K562 (cell line): ENCODE results near the gene TANGO6. TPM values are rescaled to one million over a fixed set of nuclear protein-coding genes. Genes with fewer than 3 reads are reported as not detected.

ENCODE experiments used
- ATAC-seq: fragments of 200-7000 bp; cut with Tn5 transposase; 3 replicates; pipeline ENCODE4 v1.9.1; 2020; ENCODE audit warnings: moderate library complexity
- BruUV-seq: library from RNA; stranded (reverse); fragments of 400-500 nt; replicated peaks from 2 replicates; lab custom pipeline; 2021; lab: Mats Ljungman, UMichigan
- CTCF ChIA-PET: fragments of 300-600 bp; formaldehyde crosslinking; extraction: SDS; loops from one replicate; lab custom pipeline; 2021; ENCODE audit warnings: low intra/inter-chr PET ratio; lab: Yijun Ruan, JAX
- POLR2A ChIA-PET: fragments of 300-600, 350-650 bp; sonication (Branson Sonifier 250); formaldehyde crosslinking; extraction: SDS; loops from one replicate; lab custom pipeline; 2021; ENCODE audit warnings: antibody characterized with exemption, inconsistent platforms; lab: Yijun Ruan, JAX
- DNase-seq, 4 experiments: peaks; one replicate each; pipeline versions ENCODE4 v3.0.0 to v3.0.0-alpha.2; 2011 to 2018; ENCODE audit warnings: low spot score in 3 of 4, mixed read lengths in 3 of 4; ENCODE audit errors: extremely low read depth in 1 of 4
- FAIRE-seq: peaks from 2 replicates; lab custom pipeline; 2011; peaks lifted over from hg19 to GRCh38; lab: Jason Lieb, UNC
- H2AFZ ChIP-seq: 2 replicates; pipeline ENCODE4 v1.6.0; 2011; ENCODE audit warnings: low read depth, low read length, control low read depth, inconsistent platforms
- H3K27ac ChIP-seq: fragments of 200-600 bp; 3 replicates; pipeline ENCODE4 v1.8.0; 2011; ENCODE audit warnings: low read depth, mild to moderate bottlenecking, control low read depth, inconsistent platforms, low read length, moderate library complexity, mixed read lengths; ENCODE audit errors: extremely low read depth
- H3K27me3 ChIP-seq, 2 experiments: fragments of 300-600 bp in 1 of 2; 2 replicates in 1 of 2; 3 replicates in 1 of 2; pipeline versions ENCODE4 v1.6.0 to v1.8.0; 2011; ENCODE audit warnings: inconsistent platforms in 2 of 2, low read length in 2 of 2, mild to moderate bottlenecking in 1 of 2, mixed read lengths in 1 of 2, moderate library complexity in 1 of 2; ENCODE audit not compliant: control insufficient read depth in 2 of 2, insufficient read depth in 2 of 2
- H3K36me3 ChIP-seq: fragments of 300-600 bp; 3 replicates; pipeline ENCODE4 v1.8.0; 2011; ENCODE audit warnings: mild to moderate bottlenecking, low read length, inconsistent platforms; ENCODE audit not compliant: control insufficient read depth, insufficient read depth
- H3K4me1 ChIP-seq, 2 experiments: fragments of 200-600 bp in 1 of 2; replicated peaks in 1 of 2; 2 replicates in 1 of 2; 3 replicates in 1 of 2; pipeline versions ENCODE4 v1.5.1 to v1.8.0; 2011; ENCODE audit warnings: inconsistent platforms in 2 of 2, low read length in 2 of 2, mild to moderate bottlenecking in 1 of 2, mixed read lengths in 1 of 2, moderate library complexity in 1 of 2; ENCODE audit not compliant: control insufficient read depth in 2 of 2, insufficient read depth in 2 of 2
- H3K4me2 ChIP-seq: 2 replicates; pipeline ENCODE4 v1.6.1; 2011; ENCODE audit warnings: low read length, control low read depth, inconsistent platforms, mixed read lengths; ENCODE audit not compliant: insufficient read depth
- H3K4me3 ChIP-seq: fragments of 200-600 bp; sonication (generic), shearing (Covaris generic); 2 replicates; pipeline ENCODE4 v1.5.1; 2016; ENCODE audit warnings: control low read depth, inconsistent platforms
- H3K79me2 ChIP-seq: fragments of 200-600 bp; 3 replicates; pipeline ENCODE4 v1.8.0; 2011; ENCODE audit warnings: low read length, inconsistent platforms; ENCODE audit not compliant: control insufficient read depth, insufficient read depth
- H3K9ac ChIP-seq, 2 experiments: 2 replicates each; pipeline versions ENCODE4 v1.6.0 to v1.6.1; 2011; ENCODE audit warnings: low read depth in 2 of 2, low read length in 2 of 2, control low read depth in 1 of 2, inconsistent platforms in 1 of 2, mild to moderate bottlenecking in 1 of 2, mixed read lengths in 1 of 2; ENCODE audit not compliant: insufficient read depth in 1 of 2
- H3K9me1 ChIP-seq: one replicate; pipeline ENCODE4 v1.6.0; 2011; ENCODE audit warnings: inconsistent platforms, mild to moderate bottlenecking, low read length, moderate library complexity; ENCODE audit not compliant: control insufficient read depth, insufficient read depth
- H3K9me3 ChIP-seq: replicated peaks from 2 replicates; pipeline ENCODE4 v1.5.1; 2011; ENCODE audit warnings: low read depth, low read length, inconsistent platforms; ENCODE audit not compliant: control insufficient read depth, insufficient read depth
- H4K20me1 ChIP-seq: replicated peaks from 2 replicates; pipeline ENCODE4 v1.6.1; 2011; ENCODE audit warnings: low read length, inconsistent platforms, mixed read lengths; ENCODE audit not compliant: control insufficient read depth, insufficient read depth
- RCOR1 ChIP-seq, 2 experiments: IDR thresholded peaks; 2 replicates each; pipeline ENCODE4 v1.6.1; 2012; ENCODE audit warnings: low read depth in 2 of 2, low read length in 2 of 2, borderline replicate concordance in 1 of 2, improper control_type of control experiment in 1 of 2
- TRIM24 ChIP-seq, 2 experiments: fragments of 450-650 bp; IDR thresholded peaks; 2 replicates each; pipeline ENCODE4 v1.6.1; 2016
- WGBS: fragments of 100-300 bp; shearing (Covaris generic); methylation state at CpG from one replicate; pipeline ENCODE4 v1.1.6; 2016; ENCODE audit warnings: low coverage, mixed read lengths; ENCODE audit not compliant: insufficient coverage; ENCODE audit errors: missing lambda C conversion rate; 5-methylcytosine and 5-hydroxymethylcytosine counted together
- in situ Hi-C: fragments of 300-500 bp; cut with MboI; formaldehyde crosslinking; loops from 4 replicates; pipeline ENCODE4 v1.15.0; 2018; ENCODE audit warnings: inconsistent platforms, mixed read lengths
- intact Hi-C: fragments of 100-400 bp; cut with micrococcal nuclease; formaldehyde crosslinking; loops from 2 replicates; pipeline ENCODE4 v1.14.2; 2022
- polyA plus RNA-seq, 8 experiments: library from polyadenylated mRNA; depleted of rRNA in 4 of 8; stranded (reverse) in 5 of 8; unstranded in 3 of 8; fragments of >200 nt; fragmentation: Nextera tagmentation in 2 of 8; fragmentation: Illumina TruSeq in 1 of 8; extraction: Ambion mirVana in 2 of 8; extraction: Trizol in 1 of 8; gene quantifications; 2 replicates each; pipeline versions ENCODE4 v1.2.1 to v1.2.3, GENCODE V29; 2011 to 2014; ENCODE audit warnings: inconsistent platforms in 1 of 8, missing spikeins in 1 of 8
- total RNA-seq, 7 experiments: library from RNA; depleted of rRNA in 6 of 7; stranded (reverse); fragments of >200 nt in 6 of 7; fragmentation: Illumina TruSeq in 2 of 7; extraction: Trizol in 2 of 7; gene quantifications; 2 replicates each; pipeline versions ENCODE4 v1.2.1 to v1.2.3, GENCODE V29; 2011 to 2021; ENCODE audit warnings: low replicate concordance in 1 of 7
- TF ChIP-seq, protein P1 (sequence below): fragments of 250-450 bp; sonication (Bioruptor Pico); IDR thresholded peaks from 2 replicates; pipeline ENCODE4 v1.4.0; 2020; ENCODE audit warnings: mild to moderate bottlenecking, moderate library complexity

Gene TANGO6
- total and polyA plus RNA-seq, 9 of the 15 experiments (the other 6 are each of a cell fraction or from before 2014, with no cell fraction given), result 1.6 to 15.2 (median 9.6) TPM

- H4K20me1 ChIP-seq, result no peaks in the 10 kb centered on the region
- in situ Hi-C loops (no loop called here), intact Hi-C loops (no loop called here)
- WGBS, result 20% methylated on average over 11 of the region's 11 CpGs
- no peaks in the 10 kb centered on the region for H3K9me3 ChIP-seq
- no peak overlapping the region for H2AFZ ChIP-seq
- H3K27ac ChIP-seq, result no peak overlapping the region
- H3K36me3 ChIP-seq, result no peaks in the 10 kb centered on the region
- no peaks in the 10 kb centered on the region for H3K4me1 ChIP-seq
- no peak overlapping the region for H3K4me3 ChIP-seq
- ChIA-PET POLR2A (interaction anchor here (1.0 to 2.5 kb wide), 3 partner anchors 9 to 257 kb away, joined by 3 to 11 read pairs (median 4); partner anchors contain the start of gene TANGO6), CTCF (no interaction called here)
- H3K9ac ChIP-seq, result no peak overlapping the region
- no peak for DNase-seq
- TF ChIP-seq, protein P1, sequence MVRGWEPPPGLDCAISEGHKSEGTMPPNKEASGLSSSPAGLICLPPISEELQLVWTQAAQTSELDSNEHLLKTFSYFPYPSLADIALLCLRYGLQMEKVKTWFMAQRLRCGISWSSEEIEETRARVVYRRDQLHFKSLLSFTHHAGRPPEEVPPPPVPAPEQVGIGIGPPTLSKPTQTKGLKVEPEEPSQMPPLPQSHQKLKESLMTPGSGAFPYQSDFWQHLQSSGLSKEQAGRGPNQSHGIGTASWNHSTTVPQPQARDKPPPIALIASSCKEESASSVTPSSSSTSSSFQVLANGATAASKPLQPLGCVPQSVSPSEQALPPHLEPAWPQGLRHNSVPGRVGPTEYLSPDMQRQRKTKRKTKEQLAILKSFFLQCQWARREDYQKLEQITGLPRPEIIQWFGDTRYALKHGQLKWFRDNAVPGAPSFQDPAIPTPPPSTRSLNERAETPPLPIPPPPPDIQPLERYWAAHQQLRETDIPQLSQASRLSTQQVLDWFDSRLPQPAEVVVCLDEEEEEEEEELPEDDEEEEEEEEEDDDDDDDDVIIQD (CRISPR knock-in tag), result no peak
- TF ChIP-seq TRIM24 (IDR thresholded peaks at IDR 0.05) (no peak), RCOR1 (IDR thresholded peaks at IDR 0.05; ENCODE audit: borderline replicate concordance in 1 of 2, low read depth in 2 of 2, low read length in 2 of 2) (no peak)
- H3K27me3 ChIP-seq, result peaks cover 7 to 30% of the 10 kb centered on the region in 2 experiments; a peak in 3 of 5 replicates
- ATAC-seq, result no peak
- no TSS peak for BruUV-seq
- no peaks in the 10 kb centered on the region for H3K9me1 ChIP-seq
- H3K4me2 ChIP-seq, result no peak overlapping the region
- FAIRE-seq, result no peak
- no peaks in the 10 kb centered on the region for H3K79me2 ChIP-seq
Measured at GRCh38 chr16:69100071-69100691, 256.9 kb downstream of the TANGO6 start.
